ENCODE results near the gene SLC38A8. TPM values are rescaled to one million over a fixed set of nuclear protein-coding genes. Genes with fewer than 3 reads are reported as not detected.

The SLC38A8 gene
- total and polyA plus RNA-seq, 2 donors (not counting 1 experiment from before 2014, with no cell fraction given) = not detected

GRCh38 chr16:83961591-83961990, 81.0 kb downstream of the SLC38A8 start:
- intact Hi-C loops (cut with micrococcal nuclease) = no loop called here
- WGBS (ENCODE audit: insufficient coverage) = 100% methylated on average over 3 of the region's 5 CpGs

More at GRCh38 chr16:83961591-83961990, 81.0 kb downstream of the SLC38A8 start:
- ATAC-seq (ENCODE audit: low read depth) = no peak
- Mint-ChIP-seq H3K27me3 (no peaks in the 10 kb centered on the region), H3K4me1 (no peaks in the 10 kb centered on the region), H3K27ac (no peak overlapping the region), H3K9me3 (ENCODE audit: insufficient read depth) (no peaks in the 10 kb centered on the region), H3K4me3 (no peak overlapping the region)
- DNase-seq = no peak
- H2AFZ ChIP-seq (ENCODE audit: insufficient read depth, low read depth, low read length, poor library complexity, severe bottlenecking) = no peak overlapping the region
- H3K4me2 ChIP-seq (replicated peaks; ENCODE audit: low read depth, low read length, poor library complexity, severe bottlenecking) = no peak overlapping the region
- no peaks in the 10 kb centered on the region for H4K20me1 ChIP-seq (ENCODE audit: control insufficient read depth, insufficient read depth, low read length, poor library complexity, severe bottlenecking)
- no peaks in the 10 kb centered on the region for H3K4me1 ChIP-seq (ENCODE audit: control insufficient read depth in 2 of 2, insufficient read depth in 2 of 2, low read length in 2 of 2)
- TF ChIP-seq EZH2 (IDR thresholded peaks at IDR 0.05; ENCODE audit: borderline replicate concordance, insufficient read depth, low read depth, low read length, poor library complexity, severe bottlenecking) (no peak), CTCF (IDR thresholded peaks at IDR 0.05) (no peak)
- H3K9me3 ChIP-seq (ENCODE audit: control extremely low read depth in 1 of 3, control insufficient read depth in 2 of 3, insufficient read depth in 1 of 3, low read length in 2 of 3) = no peaks in the 10 kb centered on the region
- no peak overlapping the region for H3K27ac ChIP-seq (ENCODE audit: low read length in 2 of 2)
- H3K36me3 ChIP-seq (replicated peaks in 1 of 2; ENCODE audit: control extremely low read depth in 1 of 2, control insufficient read depth in 1 of 2, extremely low read depth in 1 of 2, insufficient read depth in 2 of 2, low read length in 1 of 2) = no peaks in the 10 kb centered on the region
- H3K79me2 ChIP-seq (ENCODE audit: control insufficient read depth, insufficient read depth, low read length) = no peaks in the 10 kb centered on the region
- H3K4me3 ChIP-seq (ENCODE audit: control extremely low read depth in 1 of 5, extremely low read depth in 1 of 5, insufficient read depth in 1 of 5, low read depth in 2 of 5, low read length in 4 of 5) = no peak overlapping the region
- POLR2A ChIA-PET = no interaction called here
- no peak overlapping the region for H3K9ac ChIP-seq (ENCODE audit: low read length)
- CTCF ChIA-PET = interaction anchor here (1.4 kb wide), 1 partner anchor 102 kb away, joined by 3 read pairs; no protein-coding TSS in a partner anchor
- peaks cover 0 to 3% (median 0%) of the 10 kb centered on the region in 4 experiments for H3K27me3 ChIP-seq (replicated peaks in 1 of 4; ENCODE audit: control extremely low read depth in 1 of 4, control insufficient read depth in 3 of 4, insufficient read depth in 4 of 4, low read length in 3 of 4)
